Measurements from ENCODE around the gene MAP1LC3B2.

Gene MAP1LC3B2

DNA sequence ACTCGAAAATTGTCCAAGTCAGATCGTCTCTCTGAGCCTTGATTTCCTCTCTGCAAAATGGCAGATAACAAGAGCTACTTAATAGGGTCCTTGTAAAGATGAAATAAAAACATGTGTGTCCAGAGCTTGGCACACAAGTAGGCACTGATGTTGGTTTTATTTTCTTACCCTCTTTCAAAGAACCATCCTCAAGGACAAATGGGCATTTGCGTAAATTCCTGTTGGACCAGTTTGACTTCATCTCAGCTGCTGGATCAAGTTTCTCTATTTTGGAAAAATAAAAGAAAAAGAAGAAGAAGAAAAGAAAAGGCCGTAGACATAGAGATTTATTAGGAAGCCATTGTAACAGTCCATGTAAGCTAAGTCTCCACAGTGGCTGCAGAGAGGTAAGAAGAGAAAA lies 47.2 kb downstream of the MAP1LC3B2 start:
- H3K4me3 ChIP-seq: no peak overlapping the region

DNA sequence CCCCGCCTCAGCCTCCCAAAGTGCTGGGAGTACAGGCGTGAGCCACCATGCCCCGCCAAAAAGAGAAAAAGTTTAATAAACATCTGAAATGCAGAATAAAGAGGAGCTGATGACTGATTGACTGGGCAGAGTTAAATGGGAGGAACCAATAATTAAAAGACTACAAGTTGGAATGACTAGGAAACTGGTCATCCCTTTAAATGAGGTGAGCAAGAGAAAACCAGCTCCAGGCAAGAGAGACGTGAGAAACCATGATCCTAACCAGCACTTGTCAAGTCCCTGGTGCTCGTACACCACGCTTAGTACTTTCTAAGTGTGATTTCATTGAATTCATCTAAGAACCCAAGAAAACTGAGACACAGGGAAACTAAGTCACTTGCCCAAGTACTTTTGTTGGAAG lies 47.9 kb downstream of the MAP1LC3B2 start:
- Histone ChIP-seq H3K4me3 (no peak overlapping the region), H3K27ac (no peak overlapping the region)

More for the DNA sequence above, 47.2 kb downstream of the MAP1LC3B2 start:
- no peak overlapping the region for H3K27ac ChIP-seq

DNA sequence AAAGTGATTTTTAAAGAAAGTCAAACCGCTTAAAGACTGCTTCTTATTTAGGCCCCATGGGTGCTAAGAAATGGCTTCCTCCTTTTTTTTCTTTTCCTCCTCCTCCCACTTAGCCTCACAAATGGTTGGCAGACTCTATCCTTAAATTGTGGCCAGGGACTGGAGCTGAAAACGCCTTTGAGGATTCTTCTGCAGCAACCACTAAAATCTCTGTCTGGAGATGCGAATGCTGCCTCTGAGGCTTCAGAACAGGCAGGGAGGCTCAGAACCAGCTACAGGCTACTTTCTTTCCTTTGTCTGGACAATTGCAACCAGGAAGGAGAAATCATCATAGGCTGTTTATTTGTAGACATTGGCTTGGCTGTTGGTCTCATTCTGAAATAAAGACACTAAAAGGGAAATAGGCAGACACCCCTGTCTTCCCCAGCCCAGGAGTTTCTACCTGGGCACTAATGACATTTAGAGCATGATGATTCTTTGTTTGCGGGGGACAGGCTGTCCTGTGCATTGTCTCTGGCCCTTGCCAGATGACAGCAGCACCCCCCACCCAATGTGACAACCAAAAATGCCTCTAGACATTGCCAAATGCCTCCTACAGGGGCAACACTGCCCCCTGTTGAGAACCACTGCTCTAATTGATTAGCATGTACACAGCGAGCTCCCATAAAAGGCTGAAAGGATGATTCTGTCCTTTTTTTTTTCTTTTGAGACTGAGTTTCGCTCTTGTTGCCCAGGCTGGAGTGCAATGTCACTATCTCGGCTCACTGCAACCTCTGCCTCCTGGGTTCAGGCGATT lies 50.3 kb downstream of the MAP1LC3B2 start:
- H3K27ac ChIP-seq: peak overlapping the region in 8 of 21 experiments; percentile 4 to 67 (median 13)
- no peak overlapping the region for H3K4me3 ChIP-seq

DNA sequence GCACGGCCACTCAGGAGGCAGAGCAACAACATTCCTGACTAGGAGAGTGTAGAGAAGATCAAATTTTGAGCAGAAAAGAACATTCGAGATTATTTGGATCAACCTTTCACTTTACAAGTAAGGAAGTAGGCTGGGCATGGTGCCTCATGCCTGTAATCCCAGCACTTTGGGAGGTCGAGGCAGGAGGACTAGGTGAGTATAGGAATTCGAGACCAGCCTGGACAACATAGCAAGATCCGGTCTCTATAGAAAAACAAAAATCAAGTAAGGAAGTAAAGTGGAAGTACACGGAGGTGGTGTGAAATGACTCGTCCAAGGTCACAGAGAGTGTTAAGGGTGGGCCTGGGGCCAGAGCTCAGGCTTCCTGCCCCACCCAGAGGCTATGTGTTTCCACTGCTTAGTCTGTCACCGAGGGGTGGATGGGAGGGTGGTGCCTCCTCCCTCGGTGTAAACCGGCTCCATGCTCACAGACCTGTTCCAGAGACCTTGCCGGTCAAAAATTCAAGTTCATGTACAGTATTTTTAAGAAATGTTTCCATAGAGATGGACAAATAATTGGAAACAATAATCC lies 51.9 kb downstream of the MAP1LC3B2 start:
- Histone ChIP-seq H3K27ac (no peak overlapping the region), H3K4me3 (no peak overlapping the region)

DNA sequence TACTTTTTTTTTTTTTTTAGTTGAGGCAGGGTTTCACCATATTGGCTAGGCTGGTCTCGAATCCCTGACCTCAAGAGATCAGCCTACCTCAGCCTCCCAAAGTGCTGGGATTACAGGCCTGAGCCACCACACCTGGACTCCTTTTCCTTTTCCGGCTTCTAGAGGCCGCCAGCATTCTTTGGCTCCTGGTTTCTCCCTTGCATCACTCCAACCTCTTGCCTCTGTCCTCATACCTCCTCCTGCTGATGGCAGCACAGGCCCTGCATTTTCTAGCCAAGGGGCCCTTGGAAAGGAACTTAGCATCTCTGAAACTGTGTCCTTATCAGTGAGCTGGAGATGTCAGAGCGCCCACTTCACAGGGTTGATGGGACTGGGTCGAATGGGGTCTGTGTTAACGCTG lies 53.3 kb downstream of the MAP1LC3B2 start:
- H3K27ac ChIP-seq: no peak overlapping the region
- H3K4me3 ChIP-seq: no peak overlapping the region

DNA sequence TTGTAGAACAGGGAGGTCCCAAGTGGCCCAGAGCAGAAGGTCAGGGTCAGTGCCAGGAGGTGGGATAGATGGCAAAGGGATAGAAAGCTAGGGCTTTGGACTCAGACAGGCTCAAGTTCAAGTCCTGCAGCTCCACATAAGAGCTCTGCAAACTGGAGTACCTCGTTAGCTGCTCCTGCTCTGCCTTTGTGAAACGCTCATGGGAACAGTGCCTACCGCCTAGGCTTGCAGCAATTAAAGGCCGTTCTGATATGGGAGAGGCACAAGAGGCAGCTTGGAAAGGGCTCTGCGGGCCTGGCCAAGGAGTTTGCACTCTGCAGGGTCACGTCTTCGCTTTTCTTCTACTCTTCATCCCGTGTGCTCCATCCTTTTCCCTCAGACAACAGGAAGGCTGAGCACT lies 54.1 kb downstream of the MAP1LC3B2 start:
- no peak overlapping the region for H3K4me3 ChIP-seq
- no peak overlapping the region for H3K27ac ChIP-seq

DNA sequence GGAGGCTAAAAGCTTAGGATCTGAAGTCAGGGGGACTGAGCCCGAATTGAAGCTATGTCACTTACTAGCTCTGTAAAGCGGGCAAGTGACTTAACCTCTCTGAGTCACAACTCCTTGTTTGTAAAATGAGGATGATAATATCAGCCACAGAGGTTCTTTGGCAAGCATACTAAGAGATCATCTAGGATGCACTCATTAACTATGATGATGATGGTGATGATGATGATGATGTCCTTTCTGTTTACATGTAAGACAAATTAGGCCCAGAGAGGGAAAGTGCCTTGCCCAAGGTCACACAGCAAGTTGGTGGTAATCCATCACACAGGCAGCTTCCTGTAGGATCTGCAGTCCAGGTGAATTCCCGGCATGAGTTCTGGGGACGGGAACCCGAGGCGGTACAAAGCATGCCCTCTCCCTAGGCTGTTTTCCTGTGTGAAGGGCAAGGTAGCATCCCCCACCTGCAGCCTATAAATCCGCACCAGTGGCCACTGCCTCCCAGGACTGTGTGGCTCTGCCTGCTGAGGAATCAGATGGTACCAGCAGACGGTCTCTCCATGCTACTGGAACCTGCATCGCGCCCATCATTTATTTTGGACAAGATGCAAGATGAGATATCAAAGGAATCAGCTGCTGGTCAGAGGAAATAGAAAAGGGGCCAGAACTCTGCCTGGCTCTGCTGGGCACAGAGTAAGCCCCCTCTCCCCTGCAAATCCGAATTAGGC lies 55.2 kb downstream of the MAP1LC3B2 start:
- Histone ChIP-seq H3K27ac (no peak overlapping the region), H3K4me3 (no peak overlapping the region)

DNA sequence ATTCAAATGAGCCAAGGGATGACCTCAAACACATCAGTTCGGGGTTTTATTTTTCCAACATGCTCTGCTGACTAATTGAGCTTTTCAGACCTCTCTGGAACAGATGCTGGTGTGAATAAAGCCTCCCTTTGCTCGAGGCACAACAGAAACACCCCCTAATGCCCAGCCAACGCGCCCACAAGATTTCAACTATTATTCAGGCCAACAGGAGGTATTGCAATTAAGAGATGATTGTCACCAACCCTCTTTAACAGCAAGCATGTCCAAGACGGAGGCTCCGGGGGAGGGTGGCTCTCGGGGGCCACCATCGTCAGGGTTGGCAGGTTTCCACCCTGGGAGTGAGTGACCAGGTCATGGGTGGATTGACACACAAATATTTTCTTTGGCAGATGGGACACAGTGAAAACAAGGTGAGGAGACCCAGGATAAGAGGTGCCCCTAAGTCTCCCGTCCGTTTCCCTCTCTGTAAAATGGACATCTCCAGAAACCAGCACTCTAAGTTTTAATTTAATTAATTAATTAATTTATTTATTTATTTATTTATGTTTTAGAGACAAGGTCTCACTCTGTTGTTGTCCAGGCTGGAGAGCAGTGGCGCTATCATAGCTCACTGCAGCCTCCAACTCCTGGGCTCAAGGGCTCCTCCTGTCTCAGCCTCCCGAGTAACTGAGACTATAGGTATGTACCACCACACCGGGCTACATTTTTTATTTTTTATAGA lies 56.1 kb downstream of the MAP1LC3B2 start:
- H3K27ac ChIP-seq: no peak overlapping the region
- no peak overlapping the region for H3K4me3 ChIP-seq

DNA sequence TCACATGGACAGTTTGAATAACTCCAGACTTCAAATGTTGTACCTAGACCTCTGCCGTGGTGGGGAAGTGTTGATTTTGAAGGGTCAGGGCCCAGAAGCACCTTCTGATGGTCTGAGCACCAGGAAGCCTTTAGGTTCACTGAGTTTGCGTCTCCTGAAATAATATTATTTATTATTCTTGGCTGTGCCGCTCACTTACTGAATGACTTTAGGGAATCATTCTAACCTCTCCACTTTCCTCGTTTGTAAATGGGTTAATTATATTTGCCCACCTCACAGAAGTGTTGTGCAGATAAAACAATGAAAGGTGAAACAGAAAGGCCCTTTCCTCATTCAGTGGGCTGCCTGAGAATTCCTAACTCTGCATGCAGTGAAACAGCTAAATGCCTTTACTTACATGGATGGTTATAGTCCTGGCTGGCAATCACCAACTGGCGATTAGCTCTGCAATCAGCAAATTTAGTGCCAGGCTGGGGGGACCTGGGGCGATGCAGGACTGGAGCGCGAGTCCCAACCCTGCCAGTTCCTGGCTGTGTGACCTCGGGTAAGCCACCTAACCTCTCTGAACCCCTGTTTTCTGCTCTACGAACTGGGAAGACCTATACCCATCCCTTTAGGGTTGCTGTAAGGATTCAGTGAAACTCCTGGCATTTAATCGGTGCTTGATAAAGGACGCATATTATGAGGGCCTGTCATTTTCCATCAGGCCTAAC lies 57.5 kb downstream of the MAP1LC3B2 start:
- Histone ChIP-seq H3K27ac (no peak overlapping the region), H3K4me3 (no peak overlapping the region)

DNA sequence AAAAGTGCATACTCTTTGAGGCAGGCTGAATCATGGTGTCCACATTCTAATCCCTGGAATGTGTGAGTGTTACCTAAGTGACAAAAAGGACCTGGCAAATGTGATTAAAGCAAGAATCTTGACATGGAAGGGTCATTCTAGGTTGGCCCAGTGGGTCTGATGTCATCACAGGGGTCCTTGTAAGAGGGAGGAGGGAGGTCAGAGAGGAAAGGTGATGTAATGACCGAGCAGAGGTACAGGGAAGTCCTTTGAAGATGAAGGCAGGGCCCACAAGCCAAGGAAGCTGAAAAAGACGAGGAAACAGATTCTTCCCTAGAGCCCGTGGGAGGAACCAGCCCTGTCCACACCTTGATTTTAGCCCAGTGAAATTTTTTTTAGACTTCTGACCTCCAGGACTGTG lies 60.1 kb downstream of the MAP1LC3B2 start:
- Histone ChIP-seq H3K4me3 (no peak overlapping the region), H3K27ac (no peak overlapping the region)

DNA sequence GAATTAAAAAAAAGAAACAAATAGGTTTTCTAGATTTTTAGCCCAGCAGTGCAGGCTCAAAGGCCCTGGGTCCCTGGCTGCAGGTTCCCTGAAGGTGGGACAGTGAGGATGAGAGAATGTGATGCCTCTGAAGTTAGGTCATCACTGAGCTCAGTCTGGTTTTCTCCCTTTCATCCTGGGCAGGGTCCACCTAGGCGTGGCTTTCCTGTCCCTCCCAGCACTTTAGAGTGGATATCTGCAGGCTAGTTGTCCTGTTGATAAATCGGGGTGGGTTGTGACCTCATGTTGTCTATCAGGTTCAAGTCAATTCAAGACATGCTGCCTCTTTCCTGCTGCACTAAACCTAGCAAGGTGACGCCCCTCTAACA lies 60.9 kb downstream of the MAP1LC3B2 start:
- H3K27ac ChIP-seq: no peak overlapping the region
- no peak overlapping the region for H3K4me3 ChIP-seq

DNA sequence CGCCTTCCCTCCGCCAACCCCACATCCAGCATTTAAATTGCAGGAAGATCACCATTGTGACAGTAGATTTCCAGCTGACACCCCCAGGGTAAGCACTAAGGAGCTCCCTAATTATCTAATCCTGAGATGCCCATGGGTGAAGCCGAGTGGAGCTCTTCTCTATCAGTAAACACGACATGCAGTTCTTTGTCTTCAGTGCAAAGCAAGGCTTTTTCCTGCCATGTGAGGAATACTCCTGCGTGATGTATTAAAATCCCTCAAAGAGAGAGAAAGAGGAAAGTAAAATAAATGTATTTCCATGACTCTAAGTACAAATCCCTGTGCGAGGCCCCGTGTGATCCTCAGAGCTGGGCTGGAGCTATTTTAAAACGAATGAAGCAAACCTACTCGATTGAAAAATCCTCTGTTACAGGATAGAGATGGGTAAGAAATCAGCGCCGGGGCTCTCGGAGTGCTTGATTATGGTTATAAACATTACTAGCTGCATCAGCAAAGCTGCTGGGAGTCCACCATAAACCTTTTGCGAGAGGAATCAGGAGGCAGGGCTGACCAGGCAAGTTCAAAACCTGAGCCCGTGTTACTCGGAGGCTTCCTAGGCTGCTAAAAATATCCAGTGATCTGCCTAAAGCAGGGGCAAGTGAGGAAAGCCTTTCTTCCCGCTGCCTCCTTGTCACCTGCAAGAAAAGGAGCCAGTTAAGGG lies 61.5 kb downstream of the MAP1LC3B2 start:
- Histone ChIP-seq H3K27ac (no peak overlapping the region), H3K4me3 (no peak overlapping the region)

DNA sequence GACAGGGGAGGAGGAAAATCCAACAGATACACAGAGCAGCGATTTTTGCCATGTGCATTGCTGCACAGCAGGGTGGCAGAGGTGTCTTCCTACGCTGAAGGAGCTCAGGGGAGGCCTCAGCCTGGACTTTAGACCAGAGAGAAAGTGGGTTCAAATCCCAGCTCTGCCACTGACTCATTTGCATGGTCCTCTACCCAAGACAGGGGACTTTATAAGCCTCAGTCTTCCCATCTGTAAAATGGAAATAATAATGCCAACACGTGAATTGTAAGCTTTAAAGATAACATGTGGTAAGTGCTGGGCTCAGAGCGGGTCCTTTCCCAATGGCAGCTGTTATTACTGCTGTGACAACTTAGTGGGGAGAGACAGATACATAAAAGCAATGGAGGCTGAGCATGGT lies 62.0 kb downstream of the MAP1LC3B2 start:
- H3K27ac ChIP-seq: no peak overlapping the region

DNA sequence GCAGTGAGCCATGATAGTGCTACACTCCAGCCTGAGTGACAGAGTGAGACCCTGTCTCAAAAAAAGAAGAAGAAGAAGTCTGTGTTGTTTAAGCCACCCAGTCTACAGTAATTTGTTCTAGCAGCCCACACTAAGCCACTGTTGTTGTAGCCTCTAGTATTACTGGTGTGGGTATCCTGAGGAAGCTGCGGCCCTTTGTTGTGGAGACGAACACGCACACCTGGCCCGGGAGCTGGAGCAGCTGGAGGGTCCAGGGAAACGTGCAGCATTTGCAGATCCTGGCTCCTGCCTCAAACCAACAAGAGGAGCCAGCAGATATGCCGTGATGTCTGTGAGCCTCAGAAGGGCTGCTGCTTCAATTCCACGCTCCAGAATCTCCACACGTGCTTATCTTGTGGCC lies 65.3 kb downstream of the MAP1LC3B2 start:
- no peak overlapping the region for H3K4me3 ChIP-seq
- H3K27ac ChIP-seq: no peak overlapping the region

More for the DNA sequence above, 62.0 kb downstream of the MAP1LC3B2 start:
- H3K4me3 ChIP-seq: no peak overlapping the region

DNA sequence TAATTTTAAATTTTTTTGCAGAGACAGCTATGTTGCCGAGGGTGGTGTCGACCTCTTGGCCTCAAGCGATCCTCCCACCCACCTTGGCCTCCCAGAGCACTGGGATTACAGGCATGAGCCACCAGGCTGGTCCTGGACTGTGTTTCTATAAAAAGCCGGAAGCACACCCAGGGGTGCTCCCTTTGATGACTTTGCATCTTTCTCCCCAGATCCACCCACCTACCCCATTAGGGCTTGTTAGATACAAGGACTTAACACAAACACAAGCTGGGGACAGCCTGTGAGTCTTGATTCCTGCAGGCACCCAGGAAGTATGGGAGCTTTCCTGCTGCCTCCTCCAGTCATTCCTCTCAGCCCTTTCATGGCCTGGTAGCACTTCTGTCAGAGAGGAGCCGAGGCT lies 67.0 kb downstream of the MAP1LC3B2 start:
- Histone ChIP-seq H3K4me3 (no peak overlapping the region), H3K27ac (no peak overlapping the region)

All from skin epidermis (tissue), 12 donors.